ENCODE measurements around the gene ARID1B. TPM values are rescaled to one million over a fixed set of nuclear protein-coding genes. Genes with fewer than 3 reads are reported as not detected.
A peak's percentile ranks its signal among the peaks of the same experiment; 100 is the strongest.

Gene ARID1B
- total RNA-seq, 2 donors from 2014 or later, result 92.3 to 129 TPM

GRCh38 chr6:157182503-157183264 is 405.5 kb downstream of the ARID1B start:
- Mint-ChIP-seq H3K27ac (peak overlapping the region in 1 of 2 donors; percentile 34), H3K4me1 (ENCODE audit: low read depth in 2 of 2) (peaks cover 16 to 18% of the 10 kb centered on the region in 2 donors), H3K36me3 (no peaks in the 10 kb centered on the region), H3K9me3 (no peaks in the 10 kb centered on the region), H3K4me3 (no peak overlapping the region), H3K27me3 (no peaks in the 10 kb centered on the region)
- DNase-seq (ENCODE audit: low spot score), result no peak
- ATAC-seq, result peak in 1 of 2 donors; percentile 45

- DNase-seq (ENCODE audit: low spot score) (peak; percentile 72), ATAC-seq (peak; percentile 81 to 82)
- H3K4me3 Mint-ChIP-seq, result no peak overlapping the region
- no peaks in the 10 kb centered on the region for H3K36me3 Mint-ChIP-seq
- H3K4me1 Mint-ChIP-seq (ENCODE audit: low read depth in 2 of 2), result peaks cover 16 to 18% of the 10 kb centered on the region in 2 donors
- no peaks in the 10 kb centered on the region for H3K27me3 Mint-ChIP-seq
- no peaks in the 10 kb centered on the region for H3K9me3 Mint-ChIP-seq
- H3K27ac Mint-ChIP-seq, result peak overlapping the region in 1 of 2 donors; percentile 12
These were observed 407.2 kb downstream of the ARID1B start for GRCh38 chr6:157184202-157185015.

GRCh38 chr6:157185171-157185570 is 408.0 kb downstream of the ARID1B start:
- Mint-ChIP-seq H3K36me3 (no peaks in the 10 kb centered on the region), H3K27me3 (no peaks in the 10 kb centered on the region), H3K4me3 (no peak overlapping the region), H3K9me3 (no peaks in the 10 kb centered on the region), H3K4me1 (ENCODE audit: low read depth in 2 of 2) (peaks cover 16 to 18% of the 10 kb centered on the region in 2 donors), H3K27ac (peak overlapping the region in 1 of 2 donors; percentile 12)
- DNase-seq (ENCODE audit: low spot score) (no peak), ATAC-seq (no peak)

DNA sequence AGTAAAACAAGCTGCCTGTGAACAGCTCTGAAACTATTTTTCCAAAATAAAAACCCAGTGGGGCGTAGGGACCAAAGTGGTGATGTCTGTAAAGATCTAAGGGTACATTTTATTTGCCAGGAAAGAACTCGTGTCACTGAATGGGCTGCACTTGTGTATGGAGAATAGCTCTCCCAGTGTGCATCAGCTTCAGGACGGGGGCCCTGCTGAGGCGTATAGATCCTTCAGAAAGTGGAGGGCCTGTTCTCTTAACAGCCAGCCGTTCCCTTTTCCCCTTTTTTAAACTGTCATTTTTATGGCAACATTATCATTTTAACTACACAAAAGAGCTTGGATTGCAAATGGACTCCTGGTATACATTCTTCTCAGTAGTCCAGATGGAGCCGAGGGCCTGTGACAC is 408.8 kb downstream of the ARID1B start:
- ATAC-seq (no peak), DNase-seq (ENCODE audit: low spot score) (no peak)
- no peaks in the 10 kb centered on the region for H3K9me3 Mint-ChIP-seq
- peaks cover 8% of the 10 kb centered on the region for H3K36me3 Mint-ChIP-seq
- H3K27me3 Mint-ChIP-seq, result no peaks in the 10 kb centered on the region
- peaks cover 16 to 22% of the 10 kb centered on the region in 2 donors for H3K4me1 Mint-ChIP-seq (ENCODE audit: low read depth in 2 of 2)
- no peak overlapping the region for H3K27ac Mint-ChIP-seq
- no peak overlapping the region for H3K4me3 Mint-ChIP-seq

DNA sequence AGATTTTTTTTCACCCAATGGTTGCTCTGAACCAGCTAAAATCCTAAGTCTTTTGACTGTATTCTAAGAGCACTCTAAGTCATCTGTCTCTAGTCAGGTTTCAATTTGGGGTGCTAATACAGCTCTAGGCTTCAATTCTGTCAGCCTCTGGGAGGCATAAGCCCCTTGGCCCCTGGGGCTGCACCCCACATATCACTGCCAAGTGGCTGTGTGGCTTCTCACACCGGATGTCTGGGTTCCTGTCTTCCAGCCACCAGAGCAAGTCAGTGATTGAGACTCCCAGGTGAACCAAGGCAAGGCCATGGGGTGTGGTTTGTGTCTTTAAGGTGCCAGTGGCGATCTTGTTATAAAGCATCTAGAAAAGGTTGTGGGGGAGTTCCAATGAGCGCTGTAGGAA is 409.6 kb downstream of the ARID1B start:
- Mint-ChIP-seq H3K27ac (no peak overlapping the region), H3K9me3 (no peaks in the 10 kb centered on the region), H3K4me3 (no peak overlapping the region), H3K27me3 (no peaks in the 10 kb centered on the region), H3K36me3 (peaks cover 13% of the 10 kb centered on the region), H3K4me1 (ENCODE audit: low read depth in 2 of 2) (peaks cover 16 to 22% of the 10 kb centered on the region in 2 donors)
- DNase-seq (ENCODE audit: low spot score), result no peak
- no peak for ATAC-seq

- Mint-ChIP-seq H3K4me1 (ENCODE audit: low read depth in 2 of 2) (peaks cover 16 to 22% of the 10 kb centered on the region in 2 donors), H3K27ac (no peak overlapping the region), H3K4me3 (no peak overlapping the region), H3K36me3 (peaks cover 13% of the 10 kb centered on the region), H3K27me3 (no peaks in the 10 kb centered on the region), H3K9me3 (no peaks in the 10 kb centered on the region)
- ATAC-seq (no peak), DNase-seq (ENCODE audit: low spot score) (no peak)
These were observed 410.3 kb downstream of the ARID1B start for GRCh38 chr6:157187182-157188083.

DNA sequence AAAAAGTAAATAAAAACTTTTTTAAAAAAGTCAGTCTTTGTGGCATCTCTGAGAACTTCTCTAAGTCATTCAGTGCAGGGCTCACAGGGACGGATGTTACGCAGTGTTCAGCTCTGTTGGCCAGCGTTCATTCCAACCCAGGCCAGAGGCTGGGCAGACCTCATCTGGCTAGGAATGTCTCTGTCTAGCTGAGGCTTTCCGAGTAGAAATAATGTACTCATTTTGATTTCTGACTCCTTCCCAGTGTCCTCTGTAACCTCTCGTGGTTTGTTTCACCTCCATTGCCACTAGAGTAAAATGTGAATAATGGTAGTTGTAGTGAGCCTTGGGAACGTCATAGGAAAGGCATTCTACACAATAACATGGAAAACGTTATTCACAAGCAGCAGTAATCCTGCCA is 411.0 kb downstream of the ARID1B start:
- H3K27me3 Mint-ChIP-seq, result no peaks in the 10 kb centered on the region
- peaks cover 13% of the 10 kb centered on the region for H3K36me3 Mint-ChIP-seq
- no peak overlapping the region for H3K4me3 Mint-ChIP-seq
- ATAC-seq (no peak), DNase-seq (ENCODE audit: low spot score) (no peak)
- no peak overlapping the region for H3K27ac Mint-ChIP-seq
- no peaks in the 10 kb centered on the region for H3K9me3 Mint-ChIP-seq
- H3K4me1 Mint-ChIP-seq (ENCODE audit: low read depth in 2 of 2), result peaks cover 9 to 18% of the 10 kb centered on the region in 2 donors

DNA sequence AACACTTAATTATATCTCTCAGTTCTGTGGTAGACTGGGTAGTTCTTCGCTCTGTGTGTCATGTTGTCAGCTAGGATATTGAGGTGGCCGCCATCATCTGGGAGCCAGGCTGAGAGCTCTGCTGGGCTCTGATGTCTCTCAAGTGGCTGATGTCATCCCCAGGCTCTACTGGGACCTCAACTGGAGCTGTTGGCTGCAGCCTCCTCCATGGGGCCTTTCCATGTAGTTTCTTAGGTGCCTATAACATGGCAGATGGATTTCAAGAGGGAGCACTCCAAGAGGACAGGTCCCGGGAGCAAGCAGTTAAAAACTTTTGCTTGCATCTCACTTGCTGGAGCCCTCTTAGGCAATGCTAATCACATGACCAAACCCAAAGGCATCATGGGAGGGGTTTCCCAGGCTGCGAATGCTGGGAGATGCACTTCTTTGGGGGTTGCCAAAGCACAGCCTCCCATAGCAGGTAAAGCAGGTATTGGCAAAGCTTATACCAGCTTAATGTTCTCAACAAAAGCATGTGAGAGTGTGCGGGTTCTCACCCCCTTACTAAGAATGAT is 416.3 kb downstream of the ARID1B start:
- Mint-ChIP-seq H3K9me3 (no peaks in the 10 kb centered on the region), H3K4me1 (ENCODE audit: low read depth in 2 of 2) (peaks cover 0 to 4% of the 10 kb centered on the region in 2 donors), H3K27me3 (no peaks in the 10 kb centered on the region), H3K36me3 (peaks cover 19% of the 10 kb centered on the region), H3K4me3 (no peak overlapping the region), H3K27ac (no peak overlapping the region)
- ATAC-seq (no peak), DNase-seq (ENCODE audit: low spot score) (no peak)

DNA sequence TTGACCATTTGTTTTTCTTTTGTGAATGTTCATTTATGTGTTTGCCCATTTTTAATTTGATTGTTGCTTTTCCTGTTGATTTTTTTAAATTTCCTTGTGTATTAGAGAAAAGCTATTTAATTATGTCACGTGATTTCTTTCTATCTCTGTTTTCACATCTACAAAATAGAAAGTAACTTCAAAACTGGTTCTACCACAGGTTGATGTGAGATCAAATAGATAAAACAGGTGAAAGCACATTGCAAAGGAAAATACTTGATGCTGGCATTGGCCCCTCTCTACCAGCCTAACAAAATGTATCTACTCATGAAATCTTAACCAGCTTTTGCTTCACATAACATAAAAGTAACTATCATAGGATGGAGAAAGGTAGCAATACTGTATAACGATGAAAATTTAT is 416.9 kb downstream of the ARID1B start:
- no peaks in the 10 kb centered on the region for H3K27me3 Mint-ChIP-seq
- peaks cover 0 to 4% of the 10 kb centered on the region in 2 donors for H3K4me1 Mint-ChIP-seq (ENCODE audit: low read depth in 2 of 2)
- no peak for ATAC-seq
- no peak overlapping the region for H3K27ac Mint-ChIP-seq
- DNase-seq (ENCODE audit: low spot score), result no peak
- H3K4me3 Mint-ChIP-seq, result no peak overlapping the region
- no peaks in the 10 kb centered on the region for H3K9me3 Mint-ChIP-seq
- peaks cover 19% of the 10 kb centered on the region for H3K36me3 Mint-ChIP-seq

GRCh38 chr6:157194643-157195042 is 417.5 kb downstream of the ARID1B start:
- Mint-ChIP-seq H3K36me3 (peaks cover 19% of the 10 kb centered on the region), H3K4me3 (no peak overlapping the region), H3K27me3 (no peaks in the 10 kb centered on the region), H3K9me3 (no peaks in the 10 kb centered on the region), H3K27ac (no peak overlapping the region), H3K4me1 (ENCODE audit: low read depth in 2 of 2) (peaks cover 0 to 4% of the 10 kb centered on the region in 2 donors)
- no peak for ATAC-seq
- DNase-seq (ENCODE audit: low spot score), result no peak

DNA sequence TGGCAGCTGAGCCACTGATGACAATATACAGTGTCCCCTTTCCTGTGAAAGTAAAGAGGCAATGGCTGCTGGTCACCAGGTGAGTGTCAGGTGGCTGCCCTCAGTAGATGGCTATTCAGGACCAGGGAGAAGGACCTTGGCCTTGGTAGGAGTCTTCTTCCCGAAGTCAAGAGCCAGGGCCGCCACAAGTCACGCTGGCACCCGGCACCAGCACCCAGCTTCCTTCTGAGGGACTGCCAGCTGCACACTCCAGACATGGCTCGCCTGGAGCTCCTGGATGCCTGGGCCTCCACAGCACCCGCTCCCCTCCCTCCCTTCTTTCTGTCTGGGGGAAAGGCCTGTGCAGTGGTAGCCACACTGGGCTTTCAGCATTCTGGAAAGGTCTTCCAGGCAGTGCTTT is 419.2 kb downstream of the ARID1B start:
- Mint-ChIP-seq H3K9me3 (no peaks in the 10 kb centered on the region), H3K36me3 (peaks cover 12% of the 10 kb centered on the region), H3K4me1 (ENCODE audit: low read depth in 2 of 2) (no peaks in the 10 kb centered on the region), H3K27me3 (no peaks in the 10 kb centered on the region), H3K4me3 (no peak overlapping the region), H3K27ac (no peak overlapping the region)
- DNase-seq (ENCODE audit: low spot score) (no peak), ATAC-seq (no peak)

- Mint-ChIP-seq H3K36me3 (peaks cover 21% of the 10 kb centered on the region), H3K27ac (no peak overlapping the region), H3K4me1 (ENCODE audit: low read depth in 2 of 2) (no peaks in the 10 kb centered on the region), H3K4me3 (no peak overlapping the region), H3K9me3 (no peaks in the 10 kb centered on the region), H3K27me3 (no peaks in the 10 kb centered on the region)
- no peak for ATAC-seq
- no peak for DNase-seq (ENCODE audit: low spot score)
These were observed 421.5 kb downstream of the ARID1B start for GRCh38 chr6:157198425-157199279.

All from natural killer cell treated with Interleukin-12 subunit alpha and Interleukin-12 subunit beta and Interleukin-15 and Interleukin-18, amount 100 ng/mL, for 72 hours (primary cell).